ENCODE results near the gene TLE4. TPM values are rescaled to one million over a fixed set of nuclear protein-coding genes. Genes with fewer than 3 reads are reported as not detected.
"Not testable (repeated sequence)": the region's sequence is repeated elsewhere in the genome, so short reads cannot be mapped to it uniquely, and the experiment has no call there.

Gene TLE4
- total RNA-seq, 2 donors from 2014 or later = 9.7 to 130 TPM

DNA sequence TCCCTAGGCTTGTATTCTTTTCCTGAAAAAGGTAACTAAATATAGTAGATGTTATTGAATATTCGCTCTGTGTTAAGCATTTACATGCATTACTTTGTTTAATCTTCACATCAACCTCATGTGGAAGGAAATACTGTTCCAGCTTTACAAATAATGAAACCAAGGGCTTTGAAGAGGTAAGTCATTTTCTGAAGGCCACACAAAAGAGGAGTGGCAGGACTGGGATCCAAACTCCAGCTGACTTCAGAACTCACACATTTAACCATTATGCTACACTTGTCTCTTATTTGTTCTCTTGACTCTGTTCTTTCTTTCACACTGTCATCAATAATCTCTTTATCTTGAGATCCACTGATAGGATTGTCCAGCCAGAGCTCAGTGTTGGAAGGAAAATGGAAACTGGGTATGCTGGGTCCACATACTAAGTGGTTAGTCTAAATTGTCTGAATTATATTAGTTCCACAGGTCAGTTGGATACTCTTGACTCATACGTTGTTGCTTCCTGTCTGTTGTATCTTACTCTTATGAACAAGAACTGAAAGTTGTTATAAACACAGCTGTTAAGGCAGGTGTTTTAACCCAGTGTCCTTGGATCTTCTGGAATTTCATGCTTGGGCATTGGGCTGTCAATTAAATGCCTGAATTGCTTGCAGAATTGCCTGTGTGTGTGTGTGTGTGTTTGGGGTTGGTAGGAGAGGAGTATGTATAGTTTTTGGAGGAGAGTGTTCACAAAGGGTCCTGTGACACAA lies 65.6 kb downstream of the TLE4 start:
- H3K4me1 ChIP-seq (replicated peaks) = no peaks in the 10 kb centered on the region
- 78% methylated on average over 2 of the region's 2 CpGs for WGBS
- no peaks in the 10 kb centered on the region for H3K36me3 ChIP-seq
- no peak for TF ChIP-seq POLR2A (IDR thresholded peaks at IDR 0.05)
- no peak for TF ChIP-seq POLR2AphosphoS5 (IDR thresholded peaks at IDR 0.05)
- TF ChIP-seq, protein P1, sequence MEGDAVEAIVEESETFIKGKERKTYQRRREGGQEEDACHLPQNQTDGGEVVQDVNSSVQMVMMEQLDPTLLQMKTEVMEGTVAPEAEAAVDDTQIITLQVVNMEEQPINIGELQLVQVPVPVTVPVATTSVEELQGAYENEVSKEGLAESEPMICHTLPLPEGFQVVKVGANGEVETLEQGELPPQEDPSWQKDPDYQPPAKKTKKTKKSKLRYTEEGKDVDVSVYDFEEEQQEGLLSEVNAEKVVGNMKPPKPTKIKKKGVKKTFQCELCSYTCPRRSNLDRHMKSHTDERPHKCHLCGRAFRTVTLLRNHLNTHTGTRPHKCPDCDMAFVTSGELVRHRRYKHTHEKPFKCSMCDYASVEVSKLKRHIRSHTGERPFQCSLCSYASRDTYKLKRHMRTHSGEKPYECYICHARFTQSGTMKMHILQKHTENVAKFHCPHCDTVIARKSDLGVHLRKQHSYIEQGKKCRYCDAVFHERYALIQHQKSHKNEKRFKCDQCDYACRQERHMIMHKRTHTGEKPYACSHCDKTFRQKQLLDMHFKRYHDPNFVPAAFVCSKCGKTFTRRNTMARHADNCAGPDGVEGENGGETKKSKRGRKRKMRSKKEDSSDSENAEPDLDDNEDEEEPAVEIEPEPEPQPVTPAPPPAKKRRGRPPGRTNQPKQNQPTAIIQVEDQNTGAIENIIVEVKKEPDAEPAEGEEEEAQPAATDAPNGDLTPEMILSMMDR (IDR thresholded peaks at IDR 0.05) = no peak
- H3K9me3 ChIP-seq = no peaks in the 10 kb centered on the region
- no peaks in the 10 kb centered on the region for H3K27me3 ChIP-seq (replicated peaks; ENCODE audit: insufficient read depth)
- intact Hi-C loops (cut with DNase I) = no loop called here
- DNase-seq (ENCODE audit: low spot score) = no peak
- no peak overlapping the region for H3K4me3 ChIP-seq
- H3K27ac ChIP-seq = no peak overlapping the region

DNA sequence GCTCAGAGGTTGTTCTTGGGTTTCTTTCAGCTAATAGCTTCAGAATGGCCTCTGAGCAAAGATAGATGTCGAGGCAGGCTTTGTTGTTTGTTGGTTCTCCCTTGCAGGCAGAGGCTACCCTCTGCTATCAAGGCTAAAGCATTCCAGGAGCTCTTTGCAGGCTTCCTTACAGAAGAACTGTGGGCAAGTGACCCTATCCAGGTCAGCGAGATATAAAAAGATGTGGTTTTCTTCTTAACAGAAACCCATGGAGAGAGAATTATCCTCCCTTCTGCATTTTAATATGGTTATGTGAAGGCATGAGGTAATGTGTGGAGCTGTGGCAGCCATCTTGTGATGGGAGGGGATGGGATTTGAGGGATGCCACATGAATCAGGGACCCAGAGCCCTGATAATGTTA lies 67.0 kb downstream of the TLE4 start:
- Histone ChIP-seq H3K9me3 (no peaks in the 10 kb centered on the region), H3K4me1 (replicated peaks) (no peaks in the 10 kb centered on the region), H3K27me3 (replicated peaks; ENCODE audit: insufficient read depth) (no peaks in the 10 kb centered on the region), H3K27ac (no peak overlapping the region), H3K36me3 (no peaks in the 10 kb centered on the region), H3K4me3 (no peak overlapping the region)
- intact Hi-C loops (cut with DNase I) = no loop called here
- 93% methylated on average over 2 of the region's 2 CpGs for WGBS
- TF ChIP-seq, protein P1 (IDR thresholded peaks at IDR 0.05) = no peak
- TF ChIP-seq POLR2AphosphoS5 (IDR thresholded peaks at IDR 0.05) (no peak), POLR2A (IDR thresholded peaks at IDR 0.05) (no peak)
- DNase-seq (ENCODE audit: low spot score) = no peak

DNA sequence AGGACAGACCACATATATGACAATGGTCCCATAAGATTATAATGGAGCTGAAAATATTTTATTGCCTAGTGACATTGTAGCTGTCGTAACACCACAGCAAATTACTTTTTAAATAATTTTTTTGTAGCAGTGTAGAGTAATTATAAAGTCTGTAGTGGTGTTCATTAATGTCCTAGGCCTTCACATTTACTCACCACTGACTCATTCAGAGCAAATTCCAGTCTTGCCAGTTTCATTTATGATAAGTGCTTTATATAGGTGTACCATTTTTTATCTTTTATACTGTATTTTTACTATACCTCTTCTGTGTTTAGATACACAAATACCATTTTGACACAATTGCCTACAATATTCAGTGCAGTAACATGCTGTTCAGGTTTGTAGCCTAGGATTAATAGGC lies 67.6 kb downstream of the TLE4 start:
- intact Hi-C loops (cut with DNase I) = no loop called here
- no peak for DNase-seq (ENCODE audit: low spot score)
- 98% methylated on average over 1 of the region's 1 CpG for WGBS
- Histone ChIP-seq H3K36me3 (no peaks in the 10 kb centered on the region), H3K27me3 (replicated peaks; ENCODE audit: insufficient read depth) (no peaks in the 10 kb centered on the region), H3K4me3 (no peak overlapping the region), H3K4me1 (replicated peaks) (no peaks in the 10 kb centered on the region), H3K27ac (no peak overlapping the region), H3K9me3 (no peaks in the 10 kb centered on the region)
- TF ChIP-seq POLR2A (IDR thresholded peaks at IDR 0.05) (no peak), POLR2AphosphoS5 (IDR thresholded peaks at IDR 0.05) (no peak)
- TF ChIP-seq, protein P1 (IDR thresholded peaks at IDR 0.05) = no peak

DNA sequence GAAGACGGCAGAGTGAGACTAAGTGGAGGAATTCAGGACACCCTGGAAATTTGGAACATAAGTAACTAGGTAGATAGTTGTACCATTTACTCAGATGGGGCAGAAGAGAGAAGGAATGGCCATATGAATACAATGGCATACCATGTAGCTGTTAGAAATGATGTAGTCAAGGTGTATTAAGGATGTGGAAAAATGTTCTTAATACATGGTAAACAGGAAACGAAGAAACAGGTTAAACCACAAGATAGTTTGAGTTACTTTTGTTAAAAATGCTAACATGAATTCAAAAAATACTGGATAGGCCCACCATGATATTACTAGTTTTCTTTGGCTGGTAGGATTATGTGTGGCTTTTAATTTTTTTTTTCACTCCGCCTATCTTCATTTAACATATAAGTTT lies 68.3 kb downstream of the TLE4 start:
- H3K27me3 ChIP-seq (replicated peaks; ENCODE audit: insufficient read depth); H3K4me1 ChIP-seq (replicated peaks); H3K4me3 ChIP-seq; H3K27ac ChIP-seq; intact Hi-C loops (cut with DNase I); H3K9me3 ChIP-seq; DNase-seq (ENCODE audit: low spot score); H3K36me3 ChIP-seq: not testable (repeated sequence)
- WGBS = 97% methylated on average over 3 of the region's 3 CpGs

DNA sequence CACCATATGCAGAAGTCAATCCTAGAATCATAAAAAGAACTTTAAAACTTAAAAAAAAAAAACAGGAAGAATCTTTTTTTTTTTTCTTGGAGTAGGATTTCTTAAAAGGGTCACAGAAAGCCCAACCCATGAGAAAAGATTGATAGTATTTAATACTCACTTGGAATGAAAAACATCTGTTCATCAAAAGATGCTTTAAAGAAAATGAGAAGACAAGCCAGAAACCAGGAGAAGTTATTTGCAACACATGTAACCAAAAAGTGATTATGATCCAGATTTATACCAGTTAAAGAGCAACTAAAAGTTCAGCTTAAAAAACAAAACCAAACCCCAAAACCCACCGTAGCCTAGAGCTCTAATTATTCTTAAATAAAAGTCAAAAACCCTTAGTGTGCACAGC lies 69.3 kb downstream of the TLE4 start:
- H3K4me3 ChIP-seq = no peak overlapping the region
- H3K27ac ChIP-seq = no peak overlapping the region
- H3K27me3 ChIP-seq (replicated peaks; ENCODE audit: insufficient read depth) = no peaks in the 10 kb centered on the region
- H3K36me3 ChIP-seq = no peaks in the 10 kb centered on the region
- TF ChIP-seq POLR2AphosphoS5 (IDR thresholded peaks at IDR 0.05) (no peak), POLR2A (IDR thresholded peaks at IDR 0.05) (no peak)
- TF ChIP-seq, protein P1 (IDR thresholded peaks at IDR 0.05) = no peak
- no peaks in the 10 kb centered on the region for H3K4me1 ChIP-seq (replicated peaks)
- no peak for DNase-seq (ENCODE audit: low spot score)
- intact Hi-C loops (cut with DNase I) = no loop called here
- H3K9me3 ChIP-seq = no peaks in the 10 kb centered on the region
- 94% methylated on average over 1 of the region's 1 CpG for WGBS

Data from prostate gland (tissue), 2 donors.